GM12874 (cell line): ENCODE measurements around the gene MYLIP.

Experiments used
- TF ChIP-seq, protein P1 (sequence below): IDR thresholded peaks from 2 replicates; pipeline ENCODE4 v1.5.1; 2011; ENCODE audit warnings: low read depth, mild to moderate bottlenecking, control low read depth, low read length, moderate library complexity; ENCODE audit not compliant: insufficient read depth

Gene MYLIP

DNA sequence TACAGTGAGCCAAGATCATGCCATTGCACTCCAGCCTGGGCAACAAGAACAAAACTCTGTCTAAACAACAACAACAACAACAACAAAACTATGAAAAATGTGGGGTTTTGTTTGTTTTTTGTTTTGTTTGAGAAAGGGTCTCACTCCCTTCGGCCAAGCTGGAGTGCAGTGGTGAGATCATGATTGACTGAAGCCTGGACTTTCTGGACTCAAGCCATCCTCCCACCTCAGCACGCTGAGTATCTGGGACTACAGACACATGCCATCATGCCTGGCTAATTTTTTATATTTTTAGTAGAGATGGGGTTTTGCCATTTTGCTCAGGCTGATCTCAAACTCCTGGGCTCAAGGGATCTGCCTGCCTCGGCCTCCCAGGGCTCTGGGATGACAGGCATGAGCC, 2.8 kb upstream of the MYLIP start:
- TF ChIP-seq, protein P1, sequence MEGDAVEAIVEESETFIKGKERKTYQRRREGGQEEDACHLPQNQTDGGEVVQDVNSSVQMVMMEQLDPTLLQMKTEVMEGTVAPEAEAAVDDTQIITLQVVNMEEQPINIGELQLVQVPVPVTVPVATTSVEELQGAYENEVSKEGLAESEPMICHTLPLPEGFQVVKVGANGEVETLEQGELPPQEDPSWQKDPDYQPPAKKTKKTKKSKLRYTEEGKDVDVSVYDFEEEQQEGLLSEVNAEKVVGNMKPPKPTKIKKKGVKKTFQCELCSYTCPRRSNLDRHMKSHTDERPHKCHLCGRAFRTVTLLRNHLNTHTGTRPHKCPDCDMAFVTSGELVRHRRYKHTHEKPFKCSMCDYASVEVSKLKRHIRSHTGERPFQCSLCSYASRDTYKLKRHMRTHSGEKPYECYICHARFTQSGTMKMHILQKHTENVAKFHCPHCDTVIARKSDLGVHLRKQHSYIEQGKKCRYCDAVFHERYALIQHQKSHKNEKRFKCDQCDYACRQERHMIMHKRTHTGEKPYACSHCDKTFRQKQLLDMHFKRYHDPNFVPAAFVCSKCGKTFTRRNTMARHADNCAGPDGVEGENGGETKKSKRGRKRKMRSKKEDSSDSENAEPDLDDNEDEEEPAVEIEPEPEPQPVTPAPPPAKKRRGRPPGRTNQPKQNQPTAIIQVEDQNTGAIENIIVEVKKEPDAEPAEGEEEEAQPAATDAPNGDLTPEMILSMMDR = no peak

DNA sequence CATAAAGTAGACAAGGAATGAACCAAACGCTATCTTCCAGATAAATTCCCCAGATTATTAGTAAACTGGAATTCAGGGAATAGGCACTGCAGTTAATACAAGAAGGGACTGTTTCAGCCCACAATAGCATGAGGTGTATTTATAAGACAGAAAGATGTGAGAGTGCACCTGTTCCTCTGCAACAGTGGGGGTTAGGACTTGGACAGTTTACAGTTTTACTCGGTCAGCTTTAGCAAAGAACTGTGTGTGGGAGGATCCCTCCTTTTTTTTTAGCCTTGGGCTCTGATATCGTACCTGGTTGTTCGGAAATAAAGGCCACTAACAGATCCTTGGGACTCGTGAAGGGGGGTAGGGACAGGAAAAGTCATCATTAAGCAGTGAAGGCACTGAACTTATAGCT, 2.0 kb upstream of the MYLIP start:
- TF ChIP-seq, protein P1 = no peak

DNA sequence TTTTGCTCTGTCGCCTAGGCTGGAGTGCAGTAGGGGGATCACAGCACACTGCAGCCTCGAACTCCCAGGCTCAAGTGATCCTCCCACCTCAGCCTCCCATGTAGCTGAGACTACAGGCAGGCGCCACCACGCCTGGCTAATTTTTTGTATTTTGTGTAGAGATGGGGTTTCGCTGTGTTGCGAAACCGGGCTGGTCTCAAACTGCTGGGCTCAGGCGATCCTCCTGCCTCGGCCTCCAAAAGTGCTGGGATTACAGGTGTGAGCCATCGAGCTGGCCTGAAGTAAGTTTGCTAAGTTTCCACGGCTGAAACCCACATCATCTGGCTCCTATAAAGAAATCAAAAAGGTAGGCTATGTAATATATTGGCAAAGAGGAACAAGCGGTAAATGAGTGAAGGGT, 1.4 kb upstream of the MYLIP start:
- TF ChIP-seq, protein P1 = no peak

DNA sequence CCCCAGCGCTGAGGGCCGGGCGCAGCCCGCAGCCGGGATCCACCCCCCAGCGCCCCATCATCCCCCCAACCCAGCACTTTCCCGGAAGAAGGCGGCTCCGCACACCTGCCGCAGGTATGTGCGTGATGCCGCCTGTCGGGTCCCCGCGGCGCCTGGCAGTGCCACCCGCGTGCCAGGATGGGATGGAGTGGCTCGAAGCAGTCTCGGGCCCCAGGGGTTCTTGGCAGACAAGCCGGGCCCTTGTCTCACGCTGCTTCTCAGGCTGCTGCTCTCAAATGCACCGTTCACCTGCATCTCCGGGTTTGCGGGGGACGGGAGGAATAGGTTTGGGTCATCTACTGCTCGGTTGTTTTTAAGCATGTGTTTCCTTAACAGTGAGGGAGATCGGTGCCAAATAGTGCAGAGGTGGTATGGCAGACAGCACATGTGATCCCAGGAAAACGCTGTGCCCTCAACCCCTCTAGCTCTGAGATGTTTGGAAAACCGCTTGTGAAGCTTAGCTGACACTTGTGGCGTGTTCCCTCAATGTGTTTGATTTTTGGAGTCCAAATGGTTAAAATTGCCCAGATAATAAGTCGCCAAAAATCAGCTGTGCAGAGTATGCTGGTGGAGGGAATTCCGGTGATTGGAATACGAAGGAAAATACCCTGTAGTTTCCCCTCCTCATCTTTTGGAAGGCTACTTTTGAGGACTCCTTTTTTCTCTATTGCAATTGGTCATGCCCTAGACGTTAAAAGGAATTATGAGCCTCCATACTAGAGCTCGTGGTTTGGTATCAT, 926 bp downstream of the MYLIP start:
- TF ChIP-seq, protein P1 = no peak

DNA sequence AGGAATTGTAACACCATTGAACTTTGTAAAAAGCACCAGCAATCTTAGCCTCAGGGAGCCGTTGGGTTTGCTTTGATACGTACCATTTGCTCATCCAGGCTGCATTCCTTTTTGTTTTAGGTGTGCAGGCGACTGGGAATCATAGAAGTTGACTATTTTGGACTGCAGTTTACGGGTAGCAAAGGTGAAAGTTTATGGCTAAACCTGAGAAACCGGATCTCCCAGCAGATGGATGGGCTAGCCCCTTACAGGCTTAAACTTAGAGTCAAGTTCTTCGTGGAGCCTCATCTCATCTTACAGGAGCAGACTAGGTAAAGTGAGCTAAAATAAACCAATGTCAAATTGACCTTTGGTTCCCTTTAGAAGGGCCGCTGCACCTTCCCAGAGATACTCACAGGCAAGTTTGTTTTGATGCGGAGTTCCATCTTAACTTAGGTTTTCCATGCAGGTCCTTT, 1.6 kb downstream of the MYLIP start:
- TF ChIP-seq, protein P1 = no peak

DNA sequence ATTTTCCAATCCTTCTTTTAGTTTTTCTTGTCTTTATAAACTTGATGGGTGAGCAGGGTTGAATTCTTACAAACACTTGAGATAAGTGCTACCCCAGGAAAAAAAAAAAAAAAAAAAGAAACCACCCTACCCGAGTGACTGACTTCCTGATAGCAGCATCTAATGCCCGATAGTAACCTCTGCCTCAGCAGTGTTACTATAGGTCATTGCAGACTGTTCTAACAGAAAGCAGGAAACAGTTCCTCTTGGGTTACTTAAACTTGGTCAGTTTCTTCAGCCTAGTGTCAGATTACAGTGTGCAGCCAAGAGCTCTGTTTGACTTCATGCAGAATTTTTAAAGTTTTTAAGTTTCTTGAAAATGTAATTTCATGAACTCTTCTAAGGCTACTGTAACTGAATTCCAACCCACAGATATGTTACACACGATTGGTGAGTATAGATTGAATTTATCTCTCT, 2.1 kb downstream of the MYLIP start:
- TF ChIP-seq, protein P1 = no peak

DNA sequence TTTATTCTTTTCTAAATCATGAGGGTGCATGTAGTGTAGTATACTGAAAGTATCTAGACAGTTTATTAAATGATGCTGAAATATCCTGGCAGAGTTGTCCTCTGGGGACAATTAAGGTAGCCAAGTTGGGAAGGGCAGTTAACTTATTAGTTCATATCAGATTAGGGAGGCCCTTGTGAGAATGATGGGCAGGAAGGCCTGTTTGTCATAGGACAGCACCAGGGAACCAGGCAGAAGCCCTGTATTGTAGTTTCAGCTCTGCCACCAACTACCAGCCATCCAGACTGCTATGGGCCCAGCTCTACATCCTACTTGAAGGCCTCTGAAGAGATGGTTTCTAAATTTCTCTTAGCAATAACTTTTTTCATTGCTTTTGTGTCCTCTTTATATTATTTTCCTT, 4.0 kb downstream of the MYLIP start:
- TF ChIP-seq, protein P1 = no peak
